ENCODE measurements around the gene TECPR1.

DNA sequence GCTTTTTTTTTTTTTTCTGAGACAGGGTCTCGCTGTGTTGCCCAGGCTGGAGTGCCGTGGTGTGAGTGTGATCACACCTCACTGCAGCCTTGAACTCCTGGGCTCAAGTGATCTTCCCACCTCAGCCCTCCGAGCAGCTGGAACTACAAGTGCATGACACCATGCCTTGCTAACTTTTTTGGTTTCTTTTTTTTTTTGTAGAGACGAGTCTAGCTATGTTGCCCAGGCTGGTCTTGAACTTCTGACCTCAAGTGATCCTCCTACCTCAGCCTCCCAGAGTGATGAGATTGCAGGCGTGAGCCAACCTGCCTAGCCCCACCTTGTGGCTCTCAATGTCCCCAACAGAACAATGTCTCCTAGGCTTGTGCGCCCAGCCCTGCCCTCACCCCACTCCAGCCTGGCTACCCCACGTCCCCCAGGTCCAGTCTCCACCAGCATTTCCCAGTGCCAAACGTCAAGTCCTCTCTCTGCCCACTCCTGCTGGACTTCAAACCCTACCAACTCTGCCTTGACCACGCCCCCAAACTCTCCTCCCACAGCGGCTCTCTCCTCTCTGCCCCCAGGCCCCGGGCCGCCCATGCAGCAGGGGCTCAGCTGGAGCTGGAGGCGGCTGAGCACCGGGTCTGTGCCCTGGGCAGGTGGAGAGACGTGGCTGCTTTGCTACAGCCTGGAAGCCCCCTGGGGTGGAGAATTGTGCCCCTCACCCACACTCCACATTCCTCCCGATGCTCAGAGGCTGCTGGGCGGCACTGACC lies 21.9 kb downstream of the TECPR1 start:
- TF ChIP-seq EZH2phosphoT487 (IDR thresholded peaks at IDR 0.05; ENCODE audit: insufficient read depth, low read depth), result no peak
- TF ChIP-seq EZH2 (IDR thresholded peaks at IDR 0.05; ENCODE audit: insufficient read depth, poor library complexity, severe bottlenecking), result no peak

Data from GM23248 (cell line).